ENCODE measurements around the gene DCUN1D5. TPM values are rescaled to one million over a fixed set of nuclear protein-coding genes. Genes with fewer than 3 reads are reported as not detected.

The DCUN1D5 gene
- total and polyA plus RNA-seq, 9 of the 15 experiments (the other 6 are each of a cell fraction or from before 2014, with no cell fraction given), result 38.4 to 242 (median 115) TPM

GRCh38 chr11:103108933-103109817 lies 17.2 kb upstream of the DCUN1D5 start, which contains the start of gene DYNC2H1 (continued):
- no peak for TF ChIP-seq CBX8 (IDR thresholded peaks at IDR 0.05; ENCODE audit: borderline replicate concordance, extremely low read depth, low read depth, low read length, poor library complexity, severe bottlenecking)
- TF ChIP-seq MCM3 (IDR thresholded peaks at IDR 0.05), result no peak
- TF ChIP-seq CCNT2 (IDR thresholded peaks at IDR 0.05; ENCODE audit: borderline replicate concordance, extremely low read depth, insufficient read length, low read depth, low read length), result peak; percentile 61
- TF ChIP-seq EGR1 (conservative IDR thresholded peaks at IDR 0.05), result peak; percentile 71
- TF ChIP-seq THRB (CRISPR knock-in tag; conservative IDR thresholded peaks at IDR 0.05), result no peak
- TF ChIP-seq MNT (conservative IDR thresholded peaks at IDR 0.05), result peak; percentile 75 to 83
- TF ChIP-seq ZNF655 (CRISPR knock-in tag; IDR thresholded peaks at IDR 0.05), result no peak
- no peak for TF ChIP-seq ZNF668 (CRISPR knock-in tag; IDR thresholded peaks at IDR 0.05)
- TF ChIP-seq KLF13 (tag; IDR thresholded peaks at IDR 0.05; ENCODE audit: borderline replicate concordance, low read depth), result peak; percentile 97
- TF ChIP-seq CHCHD3 (CRISPR knock-in tag; IDR thresholded peaks at IDR 0.05), result no peak
- no peak for TF ChIP-seq MECOM (CRISPR knock-in tag; IDR thresholded peaks at IDR 0.05)
- no peak for TF ChIP-seq ARID3B (CRISPR knock-in tag; IDR thresholded peaks at IDR 0.05; ENCODE audit: borderline replicate concordance)
